GM12891 (cell line): Measurements from ENCODE around the gene RMRP.

ENCODE experiments used
- DNase-seq: peaks from one replicate; pipeline ENCODE4 v3.0.0; 2011; ENCODE audit warnings: low spot score; ENCODE audit not compliant: insufficient read length
- FAIRE-seq: peaks from 2 replicates; lab custom pipeline; 2011; peaks lifted over from hg19 to GRCh38; lab: Jason Lieb, UNC
- PAX5 ChIP-seq: IDR thresholded peaks from 2 replicates; pipeline ENCODE4 v1.6.1; 2011; ENCODE audit warnings: low read length, moderate library complexity, mild to moderate bottlenecking; ENCODE audit not compliant: insufficient read depth, severe bottlenecking
- POLR2A ChIP-seq: IDR thresholded peaks from 2 replicates; pipeline ENCODE4 v1.6.1; 2011; ENCODE audit warnings: low read depth, low read length, control low read depth
- POLR2AphosphoS5 ChIP-seq: IDR thresholded peaks from 2 replicates; pipeline ENCODE4 v1.6.1; 2011; ENCODE audit warnings: low read depth, low read length, control low read depth
- POU2F2 ChIP-seq: IDR thresholded peaks from 2 replicates; pipeline ENCODE4 v1.6.1; 2011; ENCODE audit warnings: low read depth, mild to moderate bottlenecking, control low read depth, low read length, moderate library complexity
- SPI1 ChIP-seq: IDR thresholded peaks from 2 replicates; pipeline ENCODE4 v1.6.1; 2011; ENCODE audit warnings: low read depth, low read length, control low read depth
- TAF1 ChIP-seq: IDR thresholded peaks from 2 replicates; pipeline ENCODE4 v1.6.1; 2011; ENCODE audit warnings: low read depth, low read length, control low read depth

The RMRP gene

GRCh38 chr9:35687972-35688557 is 30.2 kb upstream of the RMRP start:
- DNase-seq: no peak
- TF ChIP-seq PAX5 (no peak), POLR2AphosphoS5 (no peak), POLR2A (no peak), POU2F2 (no peak), SPI1 (no peak), TAF1 (no peak)
- FAIRE-seq: no peak

DNA sequence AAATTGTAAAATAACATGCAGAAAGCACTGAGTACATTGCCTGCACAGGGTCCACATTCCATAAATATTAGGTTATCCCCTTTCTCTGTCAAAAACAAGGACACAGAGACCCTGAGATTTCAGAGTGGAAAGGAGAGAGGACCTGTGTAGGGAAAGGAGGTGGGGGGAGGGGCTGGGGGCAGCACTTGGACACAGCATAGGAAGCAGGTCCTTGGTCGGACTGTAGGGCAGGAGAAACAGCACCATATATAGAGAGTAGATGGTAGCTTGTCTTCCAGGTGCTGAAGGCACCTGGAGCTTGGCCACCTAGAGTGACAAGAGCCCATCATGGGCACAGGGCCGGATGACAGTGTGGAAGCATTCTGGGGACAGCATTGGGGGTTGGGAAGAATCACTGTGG is 29.5 kb upstream of the RMRP start:
- no peak for FAIRE-seq
- TF ChIP-seq PAX5: no peak
- TF ChIP-seq POLR2AphosphoS5: no peak
- TF ChIP-seq POU2F2: no peak
- no peak for TF ChIP-seq TAF1
- no peak for TF ChIP-seq SPI1
- no peak for TF ChIP-seq POLR2A
- no peak for DNase-seq

- peak; percentile 76 for FAIRE-seq
- no peak for DNase-seq
- TF ChIP-seq POLR2A (no peak), PAX5 (no peak), POLR2AphosphoS5 (no peak), TAF1 (no peak), SPI1 (no peak), POU2F2 (no peak)
Observed at GRCh38 chr9:35686222-35687203, 28.7 kb upstream of the RMRP start.

- no peak for TF ChIP-seq TAF1
- no peak for TF ChIP-seq POLR2AphosphoS5
- TF ChIP-seq PAX5: no peak
- no peak for TF ChIP-seq SPI1
- DNase-seq (no peak), FAIRE-seq (no peak)
Observed at GRCh38 chr9:35685506-35685905, 27.7 kb upstream of the RMRP start.

- no peak for TF ChIP-seq POLR2A
- no peak for TF ChIP-seq PAX5
- TF ChIP-seq SPI1: no peak
- no peak for TF ChIP-seq TAF1
- TF ChIP-seq POLR2AphosphoS5: no peak
- no peak for TF ChIP-seq POU2F2
- no peak for FAIRE-seq
- no peak for DNase-seq
Observed at GRCh38 chr9:35684921-35685320, 27.1 kb upstream of the RMRP start.

DNA sequence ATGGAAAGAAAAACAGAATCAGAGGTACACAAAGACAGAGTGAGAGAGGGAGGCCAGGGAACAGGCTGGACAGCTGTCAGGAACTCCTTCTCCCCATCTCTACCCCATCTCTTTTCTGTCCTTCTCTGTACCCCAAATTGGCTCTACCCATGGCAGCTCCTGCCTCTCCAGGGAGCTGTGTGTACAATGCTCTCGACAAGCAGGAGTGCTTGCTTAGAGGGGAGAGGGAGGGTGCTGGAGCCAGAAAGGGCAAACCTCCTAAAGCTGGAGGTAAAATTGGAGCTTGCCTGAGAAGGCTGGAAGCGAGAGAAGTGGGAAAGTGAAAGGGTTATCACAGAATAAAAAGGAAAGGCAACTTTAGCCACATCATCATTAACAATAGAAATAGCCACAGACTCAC is 25.5 kb upstream of the RMRP start:
- TF ChIP-seq SPI1 (no peak), POLR2AphosphoS5 (no peak), PAX5 (no peak), TAF1 (no peak), POLR2A (no peak), POU2F2 (no peak)
- DNase-seq (no peak), FAIRE-seq (no peak)

GRCh38 chr9:35682520-35683315 is 24.9 kb upstream of the RMRP start:
- FAIRE-seq (no peak), DNase-seq (no peak)
- TF ChIP-seq POLR2A: no peak
- TF ChIP-seq POLR2AphosphoS5: no peak
- no peak for TF ChIP-seq POU2F2
- TF ChIP-seq PAX5: no peak
- TF ChIP-seq SPI1: no peak
- TF ChIP-seq TAF1: no peak

- FAIRE-seq (no peak), DNase-seq (no peak)
- no peak for TF ChIP-seq SPI1
- no peak for TF ChIP-seq TAF1
- TF ChIP-seq POLR2AphosphoS5: no peak
- 0 out of 2 replicates have a peak, but pooled peaks have one; percentile 17 for TF ChIP-seq POLR2A
Observed at GRCh38 chr9:35682051-35682450, 24.2 kb upstream of the RMRP start.

- FAIRE-seq: peak; percentile 81
- no peak for DNase-seq
- no peak for TF ChIP-seq PAX5
- no peak for TF ChIP-seq TAF1
- no peak; the same call in 1 of the 2 replicates for TF ChIP-seq POLR2AphosphoS5
- no peak for TF ChIP-seq POLR2A
- TF ChIP-seq SPI1: no peak
- no peak; the same call in 1 of the 2 replicates for TF ChIP-seq POU2F2
Observed at GRCh38 chr9:35681341-35682002, 23.7 kb upstream of the RMRP start.
